Heart left ventricle (tissue), 16 donors: ENCODE results near the gene TANK. TPM values are rescaled to one million over a fixed set of nuclear protein-coding genes. Genes with fewer than 3 reads are reported as not detected.

ENCODE experiments used
- ATAC-seq, 4 donors: fragments of 200-7000 bp; cut with Tn5 transposase; one replicate each; pipeline ENCODE4 v1.9.1; 2020 to 2022; ENCODE audit warnings: moderate library complexity in 4 of 4, mild to moderate bottlenecking in 3 of 4, moderate number of reproducible peaks in 1 of 4
- DNase-seq, 5 donors: peaks; one replicate each; pipeline ENCODE4 v3.0.0-alpha.2; 2020
- H3K27ac ChIP-seq, 12 donors: fragments of 200-600 bp; sonication (generic) in 4 of 12; one replicate each; pipeline versions ENCODE4 v1.5.0 to v1.8.0; 2016 to 2022; ENCODE audit warnings: mild to moderate bottlenecking in 2 of 12
- H3K27me3 ChIP-seq, 9 donors: fragments of 200-600 bp; sonication (generic) in 2 of 9; one replicate each; pipeline versions ENCODE4 v1.5.1 to v1.8.0; 2016 to 2022; ENCODE audit warnings: mild to moderate bottlenecking in 3 of 9
- H3K36me3 ChIP-seq, 9 donors: fragments of 200-600 bp; sonication (generic) in 2 of 9; one replicate each; pipeline versions ENCODE4 v1.5.0 to v1.8.0; 2018 to 2022; ENCODE audit warnings: mild to moderate bottlenecking in 2 of 9
- H3K4me1 ChIP-seq, 12 donors: fragments of 200-600 bp; sonication (generic) in 4 of 12; one replicate each; pipeline versions ENCODE4 v1.5.0 to v1.8.0; 2016 to 2022; ENCODE audit warnings: mild to moderate bottlenecking in 3 of 12
- H3K4me3 ChIP-seq, 12 donors: fragments of 200-600 bp; sonication (generic) in 4 of 12; one replicate each; pipeline versions ENCODE4 v1.5.0 to v1.8.0; 2017 to 2022; ENCODE audit warnings: mild to moderate bottlenecking in 9 of 12, moderate library complexity in 4 of 12
- H3K9me3 ChIP-seq, 12 donors: fragments of 200-600 bp; sonication (generic) in 4 of 12; one replicate each; pipeline versions ENCODE4 v1.5.0 to v1.8.0; 2016 to 2022; ENCODE audit warnings: mild to moderate bottlenecking in 1 of 12
- POLR2A ChIP-seq, 2 donors: fragments of 450-650 bp; IDR thresholded peaks; one replicate each; pipeline ENCODE4 v1.6.1; 2017; ENCODE audit warnings: antibody characterized with exemption in 2 of 2, mild to moderate bottlenecking in 2 of 2, moderate library complexity in 2 of 2
- WGBS, 4 donors: extraction: QIAGEN DNeasy Blood & Tissue Kit in 2 of 4; methylation state at CpG; one replicate each; pipeline versions ENCODE4 v1.1.5 to v1.1.7; 2013 to 2018; 5-methylcytosine and 5-hydroxymethylcytosine counted together
- intact Hi-C, 10 donors: fragments of 100-400 bp; cut with DNase I; formaldehyde crosslinking; loops; one replicate each; pipeline versions ENCODE4 v1.11.1 to v1.14.2; 2022
- polyA plus RNA-seq, 2 donors: library from polyadenylated mRNA; stranded (reverse); fragments of 200-250 nt; gene quantifications; one replicate each; pipeline ENCODE4 v1.2.3, GENCODE V29; 2013
- total RNA-seq, 9 donors: library from RNA; depleted of rRNA in 2 of 9; stranded (reverse); fragments of >200 nt in 2 of 9; fragmentation: NEBNext Ultra II Directional in 3 of 9; extraction: Animal tissue kit (Norgen Biotek cat#: 25700) in 3 of 9; gene quantifications; one replicate each; pipeline versions ENCODE4 v1.1.0 to v1.2.4, GENCODE V29; 2016 to 2023
- TF ChIP-seq, protein P1 (sequence below), 12 donors: fragments of 200-600 bp; sonication (generic) in 4 of 12; IDR thresholded peaks; one replicate each; pipeline versions ENCODE4 v1.5.0 to v1.8.0; 2018 to 2022; ENCODE audit warnings: antibody characterized with exemption in 12 of 12, mild to moderate bottlenecking in 5 of 12
- donor health status: ischemic (EF 13 %, LVEDD 7.1; RV severe dilation, severe dysfunction).
- donor health status: healthy with polysubstance abuse.
- donor health status: DM: no; HTN: yes; CAD: no.
- donor health status: DM: no; HTN: no; CAD: no.
- donor health status: ischemic (EF 25% LVEDD 6.9; RV normal size, moderate dysfunction).
- donor health status: ischemic (EF 25% LVEDD 5.7; RV mildly dilated, moderate dysfunction).
- donor health status: healthy.
- donor health status: DM: yes; HTN: yes; CAD: no.
- donor health status: ischemic (EF 35%, LVEDD 5.7; RV mildly dilated, moderate dysfunction).
- donor health status: nonischemic (EF 11% LVEDD 7.7; RV severe dilation, severe dysfunction).
- donor health status: DM: yes; HTN: yes; CAD: no.
- donor health status: PGD.
- donor health status: ischemic (EF 29% LVEDD 5.4; RV normal size, mild dysfunction).
- donor health status: nonischemic (EF 23%, LVEDD 6.1; RV moderate dilation, normal function).

Gene TANK
- total and polyA plus RNA-seq, 11 donors, result 15.4 to 58.5 (median 32.4) TPM

- no peaks in the 10 kb centered on the region for H3K27me3 ChIP-seq
- no peaks in the 10 kb centered on the region for H3K36me3 ChIP-seq
- 94 to 100% (median 96%) methylated on average over 5 of the region's 5 CpGs for WGBS, 4 donors
- no peak for DNase-seq
- no peaks in the 10 kb centered on the region for H3K9me3 ChIP-seq
- intact Hi-C loops, result no loop called here
- no peak overlapping the region for H3K27ac ChIP-seq
- H3K4me1 ChIP-seq, result peaks cover 0 to 15% (median 0%) of the 10 kb centered on the region in 12 donors
- no peak overlapping the region for H3K4me3 ChIP-seq
- TF ChIP-seq POLR2A (IDR thresholded peaks at IDR 0.05), result no peak
- TF ChIP-seq, protein P1, sequence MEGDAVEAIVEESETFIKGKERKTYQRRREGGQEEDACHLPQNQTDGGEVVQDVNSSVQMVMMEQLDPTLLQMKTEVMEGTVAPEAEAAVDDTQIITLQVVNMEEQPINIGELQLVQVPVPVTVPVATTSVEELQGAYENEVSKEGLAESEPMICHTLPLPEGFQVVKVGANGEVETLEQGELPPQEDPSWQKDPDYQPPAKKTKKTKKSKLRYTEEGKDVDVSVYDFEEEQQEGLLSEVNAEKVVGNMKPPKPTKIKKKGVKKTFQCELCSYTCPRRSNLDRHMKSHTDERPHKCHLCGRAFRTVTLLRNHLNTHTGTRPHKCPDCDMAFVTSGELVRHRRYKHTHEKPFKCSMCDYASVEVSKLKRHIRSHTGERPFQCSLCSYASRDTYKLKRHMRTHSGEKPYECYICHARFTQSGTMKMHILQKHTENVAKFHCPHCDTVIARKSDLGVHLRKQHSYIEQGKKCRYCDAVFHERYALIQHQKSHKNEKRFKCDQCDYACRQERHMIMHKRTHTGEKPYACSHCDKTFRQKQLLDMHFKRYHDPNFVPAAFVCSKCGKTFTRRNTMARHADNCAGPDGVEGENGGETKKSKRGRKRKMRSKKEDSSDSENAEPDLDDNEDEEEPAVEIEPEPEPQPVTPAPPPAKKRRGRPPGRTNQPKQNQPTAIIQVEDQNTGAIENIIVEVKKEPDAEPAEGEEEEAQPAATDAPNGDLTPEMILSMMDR (IDR thresholded peaks at IDR 0.05), result no peak
- no peak for ATAC-seq
Observed at GRCh38 chr2:161113693-161114575, 46.3 kb upstream of the TANK start.

- no peak overlapping the region for H3K27ac ChIP-seq
- DNase-seq (no peak), ATAC-seq (no peak)
- H3K4me3 ChIP-seq, result no peak overlapping the region
- no peaks in the 10 kb centered on the region for H3K9me3 ChIP-seq
- intact Hi-C loops, result no loop called here
- peaks cover 0 to 15% (median 0%) of the 10 kb centered on the region in 12 donors for H3K4me1 ChIP-seq
- no peaks in the 10 kb centered on the region for H3K36me3 ChIP-seq
- no peaks in the 10 kb centered on the region for H3K27me3 ChIP-seq
- WGBS, 4 donors, result 87 to 93% (median 91%) methylated on average over 2 of the region's 2 CpGs
- TF ChIP-seq, protein P1 (IDR thresholded peaks at IDR 0.05), result no peak
- no peak for TF ChIP-seq POLR2A (IDR thresholded peaks at IDR 0.05)
Observed at GRCh38 chr2:161115205-161115604, 45.0 kb upstream of the TANK start.

- no peak overlapping the region for H3K27ac ChIP-seq
- DNase-seq (no peak), ATAC-seq (no peak)
- no peak for TF ChIP-seq POLR2A (IDR thresholded peaks at IDR 0.05)
- TF ChIP-seq, protein P1 (IDR thresholded peaks at IDR 0.05), result no peak
- H3K27me3 ChIP-seq, result no peaks in the 10 kb centered on the region
- no peaks in the 10 kb centered on the region for H3K9me3 ChIP-seq
- peaks cover 0 to 15% (median 0%) of the 10 kb centered on the region in 12 donors for H3K4me1 ChIP-seq
- H3K4me3 ChIP-seq, result no peak overlapping the region
- H3K36me3 ChIP-seq, result no peaks in the 10 kb centered on the region
- 47 to 65% (median 56%) methylated on average over 3 of the region's 3 CpGs for WGBS, 4 donors
- intact Hi-C loops, result no loop called here
Observed at GRCh38 chr2:161115605-161116380, 44.4 kb upstream of the TANK start.

DNA sequence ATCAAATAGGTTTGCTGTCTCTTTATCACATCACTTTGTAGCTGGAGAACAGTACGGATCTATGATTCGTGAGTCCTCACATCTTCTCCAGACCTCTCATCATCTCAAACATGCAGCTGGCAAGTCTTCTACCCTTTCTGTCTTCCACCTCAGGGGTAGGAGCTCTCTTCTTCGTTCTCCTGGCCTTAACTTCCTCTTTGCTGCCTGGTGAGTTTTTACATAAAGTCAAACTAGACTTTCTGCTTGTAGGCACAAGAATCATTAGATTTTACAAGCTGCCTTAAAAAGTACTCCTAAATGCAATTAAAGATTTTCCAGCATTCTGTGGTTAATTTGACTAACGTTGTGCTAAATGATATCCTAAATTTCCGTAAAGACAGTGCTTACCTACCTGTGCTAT is 43.7 kb upstream of the TANK start:
- TF ChIP-seq, protein P1 (IDR thresholded peaks at IDR 0.05), result no peak
- Histone ChIP-seq H3K4me3 (no peak overlapping the region), H3K27ac (no peak overlapping the region), H3K36me3 (no peaks in the 10 kb centered on the region), H3K9me3 (no peaks in the 10 kb centered on the region), H3K4me1 (peaks cover 0 to 15% (median 0%) of the 10 kb centered on the region in 12 donors), H3K27me3 (no peaks in the 10 kb centered on the region)
- 80 to 87% (median 83%) methylated on average over 5 of the region's 5 CpGs for WGBS, 4 donors
- no peak for DNase-seq
- ATAC-seq, result no peak
- intact Hi-C loops, result no loop called here
